OCI-M2 (cell line): Measurements from ENCODE around the gene GEMIN4.
A peak's percentile ranks its signal among the peaks of the same experiment; 100 is the strongest.
"Not testable (repeated sequence)": the region's sequence is repeated elsewhere in the genome, so short reads cannot be mapped to it uniquely, and the experiment has no call there.

ENCODE experiments used
- DNase-seq: peaks from one replicate; lab custom pipeline; 2025; ENCODE audit not compliant: unreplicated experiment; lab: John Stamatoyannopoulos, UW

Gene GEMIN4

DNA sequence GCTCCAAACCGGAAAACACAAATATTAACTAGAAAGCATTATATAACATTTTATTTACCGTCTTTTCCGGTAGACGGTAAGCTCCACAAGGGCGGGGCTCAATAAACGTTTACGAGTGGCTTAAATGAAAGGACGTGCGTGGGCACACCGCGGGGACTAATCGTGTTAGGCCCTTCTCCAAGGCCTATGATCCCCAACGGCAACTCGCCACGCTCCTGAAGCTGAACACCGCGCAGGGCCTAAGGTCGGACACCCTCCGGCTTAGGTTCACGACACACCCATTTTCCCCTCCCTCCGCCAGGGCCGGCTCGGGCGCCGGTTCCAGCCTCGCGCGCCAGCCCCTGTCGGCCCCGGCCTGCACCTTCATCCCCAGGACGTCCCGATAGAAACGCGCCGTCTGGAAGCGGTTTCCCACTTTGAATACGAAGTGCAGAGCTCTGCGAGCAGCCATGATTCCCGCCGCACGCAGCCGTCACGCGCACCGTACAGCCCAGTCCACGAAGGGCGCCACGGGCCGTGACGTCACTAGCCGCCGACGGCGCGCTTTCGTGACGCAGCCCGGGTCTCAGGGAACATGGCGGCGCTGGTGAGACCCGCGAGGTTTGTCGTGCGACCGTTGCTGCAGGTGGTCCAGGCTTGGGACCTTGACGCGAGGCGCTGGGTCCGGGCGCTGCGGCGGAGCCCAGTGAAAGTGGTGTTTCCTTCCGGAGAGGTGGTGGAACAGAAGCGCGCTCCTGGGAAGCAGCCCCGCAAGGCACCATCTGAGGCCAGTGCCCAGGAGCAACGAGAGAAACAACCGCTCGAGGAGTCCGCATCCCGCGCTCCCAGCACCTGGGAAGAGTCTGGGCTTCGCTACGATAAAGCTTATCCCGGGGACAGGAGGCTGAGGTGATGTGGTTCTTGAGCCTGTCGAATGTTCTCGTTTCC is 30.0 kb upstream of the GEMIN4 start, which contains the start of the genes GLOD4 and MRM3:
Gene GLOD4 (minus strand): TSS at position 476 of the 927 bp plus-strand sequence. CDS start 25 bp downstream, at position 451.
Gene MRM3 (plus strand): TSS at position 549 of the 927 bp plus-strand sequence. CDS start 26 bp downstream, at position 575.
- DNase-seq = peak; percentile 35

DNA sequence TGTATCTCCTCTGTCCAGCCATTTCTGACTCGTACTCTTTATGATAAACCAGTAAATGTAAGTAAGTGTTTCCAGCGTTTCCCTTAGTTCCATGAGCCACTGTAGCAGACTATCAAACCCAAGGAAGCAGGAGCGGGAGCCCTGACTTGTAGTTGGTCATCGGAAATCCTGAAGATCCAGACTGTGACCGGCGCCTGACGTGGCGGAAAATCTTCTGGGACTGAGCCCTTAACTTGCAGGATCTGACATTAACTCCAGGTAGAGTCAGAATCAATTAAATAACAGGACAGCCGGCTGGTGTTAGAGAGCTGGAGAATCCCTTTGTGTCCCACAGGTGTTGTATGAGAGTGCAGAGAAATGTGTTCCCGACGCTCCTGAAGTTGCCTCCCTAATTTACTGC is 26.0 kb upstream of the GEMIN4 start:
- DNase-seq = no peak

- no peak for DNase-seq
These were observed 22.2 kb upstream of the GEMIN4 start for GRCh38 chr17:774313-774584.

DNA sequence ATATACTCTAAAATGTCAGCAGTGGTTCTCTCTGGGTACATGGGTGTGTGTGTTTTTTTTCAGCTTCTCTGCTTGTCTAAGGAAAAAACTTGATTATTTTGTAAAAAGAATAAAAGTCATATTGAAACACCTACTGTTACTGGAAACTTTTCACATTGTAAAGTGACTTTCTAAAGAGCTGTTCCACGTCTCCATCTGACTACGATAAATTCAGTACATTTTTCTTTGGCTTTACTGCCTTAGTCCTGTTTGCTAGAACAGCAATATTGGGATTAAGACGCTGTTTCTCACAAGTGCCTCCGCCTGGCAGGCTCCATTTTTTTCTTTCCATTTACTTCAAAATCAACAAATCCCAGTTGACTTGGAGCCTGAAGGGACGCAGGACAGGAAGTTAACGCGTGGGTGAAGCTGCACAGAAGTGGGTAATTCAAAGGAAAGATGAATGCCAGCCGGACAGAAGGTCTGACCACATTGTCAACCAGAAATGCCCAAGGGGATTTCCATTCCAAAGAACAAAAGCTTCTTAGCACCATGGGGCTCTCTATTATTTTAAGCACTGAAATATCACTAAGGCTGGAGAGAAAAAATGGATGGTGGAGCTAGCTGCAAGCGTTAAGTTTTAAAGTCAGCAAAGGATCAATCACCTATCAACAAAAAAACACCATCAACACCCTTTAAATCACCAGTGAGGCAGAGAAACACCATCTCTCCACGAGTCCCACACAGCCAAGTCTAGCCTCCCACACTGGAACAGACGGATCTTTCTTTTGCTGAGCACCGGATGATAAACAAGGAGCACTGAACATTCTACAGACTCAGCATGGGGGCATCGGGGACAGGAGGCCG is 21.6 kb upstream of the GEMIN4 start:
- no peak for DNase-seq

- DNase-seq = no peak
These were observed 21.0 kb upstream of the GEMIN4 start for GRCh38 chr17:773016-773415.

- no peak for DNase-seq
These were observed 15.0 kb upstream of the GEMIN4 start for GRCh38 chr17:767076-767475.

DNA sequence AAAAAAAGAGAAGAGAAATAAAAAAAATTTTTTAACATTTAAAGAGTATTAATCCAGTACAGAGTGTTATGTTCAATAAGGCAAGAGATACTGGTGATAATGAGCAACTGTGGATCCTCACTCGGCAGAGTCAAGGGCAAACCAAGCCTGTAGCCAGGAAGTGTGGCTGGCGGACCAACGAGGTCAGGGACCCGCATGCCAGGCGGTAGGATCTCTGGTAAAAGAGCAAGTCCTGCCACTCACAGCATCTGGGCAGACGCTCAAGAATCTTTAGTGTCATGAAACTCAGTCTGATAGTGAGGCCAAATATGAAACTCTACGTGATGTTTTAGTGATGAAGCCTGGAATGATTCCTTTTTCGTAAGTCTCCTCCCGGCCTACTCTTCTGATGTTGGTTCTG is 8.3 kb upstream of the GEMIN4 start:
- DNase-seq = no peak

GRCh38 chr17:759964-760363 is 7.9 kb upstream of the GEMIN4 start:
- no peak for DNase-seq

- DNase-seq = not testable (repeated sequence)
These were observed 4.0 kb upstream of the GEMIN4 start for GRCh38 chr17:756010-756567.

DNA sequence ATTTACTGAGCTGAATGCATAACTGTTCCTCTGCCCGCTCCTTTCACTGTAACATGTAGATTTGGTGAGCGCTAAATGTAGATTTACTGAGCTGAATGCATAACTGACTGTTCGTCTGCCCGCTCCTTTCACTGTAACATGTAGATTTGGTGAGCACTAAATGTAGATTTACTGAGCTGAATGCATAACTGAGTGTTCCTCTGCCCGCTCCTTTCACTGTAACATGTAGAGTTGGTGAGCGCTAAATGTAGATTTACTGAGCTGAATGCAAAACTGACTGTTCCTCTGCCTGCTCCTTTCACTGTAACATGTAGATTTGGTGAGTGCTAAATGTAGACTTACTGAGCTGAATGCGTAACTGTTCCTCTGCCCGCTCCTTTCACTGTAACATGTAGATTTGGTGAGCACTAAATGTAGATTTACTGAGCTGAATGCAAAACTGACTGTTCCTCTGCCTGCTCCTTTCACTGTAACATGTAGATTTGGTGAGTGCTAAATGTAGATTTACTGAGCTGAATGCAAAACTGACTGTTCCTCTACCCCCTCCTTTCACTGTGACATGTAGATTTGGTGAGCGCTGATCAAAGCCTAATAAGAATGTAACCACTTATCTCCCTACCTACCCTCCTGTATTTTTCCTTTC is 3.4 kb upstream of the GEMIN4 start:
- not testable (repeated sequence) for DNase-seq

DNA sequence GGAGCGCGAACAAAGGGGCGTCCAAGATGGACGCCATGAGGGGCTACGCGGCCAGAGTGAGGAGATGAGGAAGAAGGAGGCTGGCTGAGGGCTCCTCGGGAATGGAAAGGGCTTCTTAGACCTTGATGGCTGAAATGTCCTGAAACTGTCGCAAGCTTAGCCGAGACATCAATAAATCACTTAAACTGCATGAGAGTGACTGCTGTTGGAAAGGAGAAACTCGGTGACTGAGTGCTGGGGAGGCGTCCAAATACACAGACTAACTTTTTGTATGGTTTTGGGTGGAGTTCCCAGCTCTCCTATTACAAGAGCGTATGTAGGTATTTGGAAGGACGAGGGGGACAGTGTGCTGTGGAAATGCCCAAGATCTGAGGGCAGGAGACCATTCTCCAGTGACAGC is 1.4 kb upstream of the GEMIN4 start:
- no peak for DNase-seq

DNA sequence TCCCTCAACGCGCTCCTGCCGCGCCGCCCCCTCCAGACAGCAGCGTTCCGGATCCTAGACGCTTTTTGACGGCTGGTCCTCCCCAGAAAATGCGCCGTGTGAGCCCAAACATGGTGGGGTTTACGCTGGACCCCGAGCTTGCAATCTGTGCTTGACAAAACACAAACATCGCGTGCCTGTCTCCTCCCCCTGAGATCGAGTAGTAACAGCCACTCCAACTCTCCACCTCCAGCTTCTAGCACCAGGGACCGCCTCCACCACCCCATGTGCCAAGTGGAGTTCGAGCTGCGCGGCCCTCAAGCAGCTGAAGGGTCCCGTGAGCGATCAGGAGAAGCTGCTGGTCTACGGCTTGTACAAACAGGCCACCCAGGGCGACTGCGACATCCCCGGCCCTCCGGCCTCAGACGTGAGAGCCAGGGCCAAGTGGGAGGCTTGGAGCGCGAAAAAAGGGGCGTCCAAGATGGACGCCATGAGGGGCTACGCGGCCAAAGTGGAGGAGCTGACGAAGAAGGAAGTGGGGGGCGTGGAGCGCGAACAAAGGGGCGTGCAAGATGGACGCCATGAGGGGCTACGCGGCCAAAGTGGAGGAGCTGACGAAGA is 656 bp upstream of the GEMIN4 start:
- DNase-seq = no peak

GRCh38 chr17:751269-752001 is 629 bp downstream of the GEMIN4 start:
- DNase-seq = no peak

DNA sequence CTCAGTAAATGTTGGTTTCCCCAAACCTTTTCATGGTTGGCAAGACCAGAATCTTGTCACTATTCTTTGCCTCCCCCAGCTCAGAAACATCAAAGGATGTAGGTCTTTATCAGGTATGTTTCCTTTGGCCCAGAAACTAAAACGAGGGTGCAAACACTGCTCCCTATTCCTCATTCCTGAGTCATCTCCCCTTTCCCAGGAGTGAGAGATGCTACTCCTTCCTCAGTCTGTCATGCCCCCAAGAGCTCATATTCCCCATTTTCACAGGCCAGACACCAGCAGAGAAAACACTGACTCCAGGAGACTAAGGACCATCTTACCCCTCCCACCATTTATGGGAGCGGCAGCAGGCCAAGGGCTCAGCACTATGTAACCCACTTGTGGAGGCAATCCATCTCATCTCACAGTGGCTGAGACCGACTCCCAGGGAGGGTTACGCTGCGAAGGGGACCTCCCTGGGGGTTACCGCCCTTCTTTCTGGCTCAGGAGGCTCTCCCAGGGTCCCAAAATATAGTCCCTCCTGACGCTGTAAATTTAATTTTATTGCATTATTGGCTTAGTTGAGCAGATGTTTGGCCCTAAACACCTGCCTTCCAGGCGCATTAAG is 1.5 kb downstream of the GEMIN4 start:
- no peak for DNase-seq

GRCh38 chr17:749359-749758 is 2.7 kb downstream of the GEMIN4 start:
- not testable (repeated sequence) for DNase-seq

- not testable (repeated sequence) for DNase-seq
These were observed 3.5 kb downstream of the GEMIN4 start for GRCh38 chr17:748604-749003.

- no peak for DNase-seq
These were observed 5.1 kb downstream of the GEMIN4 start for GRCh38 chr17:746783-747629.

DNA sequence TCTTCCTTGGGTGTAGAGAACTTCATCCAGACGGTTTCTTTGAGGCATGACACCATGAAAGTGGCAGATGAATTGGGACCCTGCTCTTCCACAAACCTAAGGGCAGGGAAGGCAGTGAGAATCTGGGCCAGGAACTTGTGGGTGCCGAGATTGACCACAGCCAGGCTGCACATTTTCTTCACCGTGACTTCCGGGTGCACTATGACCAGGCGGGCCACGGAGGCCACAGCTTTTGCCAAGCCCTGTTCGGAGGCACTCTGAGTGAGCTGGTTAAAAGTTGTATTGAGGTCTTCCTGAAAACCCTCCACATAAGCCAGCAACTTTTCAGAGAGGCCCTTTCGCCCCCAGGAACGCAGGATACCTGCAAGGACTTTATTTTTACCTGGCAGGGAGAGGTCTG is 5.9 kb downstream of the GEMIN4 start:
- DNase-seq = no peak

- DNase-seq = no peak
These were observed 6.7 kb downstream of the GEMIN4 start for GRCh38 chr17:745406-745805.
